DND-41 (cell line): ENCODE measurements around the gene NUCKS1.

Experiments used
- EZH2 ChIP-seq: IDR thresholded peaks from 3 replicates; pipeline ENCODE4 v1.6.1; 2012; ENCODE audit warnings: borderline replicate concordance, low read depth, mild to moderate bottlenecking, moderate library complexity, low read length, inconsistent platforms; ENCODE audit not compliant: severe bottlenecking
- TF ChIP-seq, protein P1 (sequence below): IDR thresholded peaks from 2 replicates; pipeline ENCODE4 v1.5.1; 2012; ENCODE audit warnings: borderline replicate concordance, low read length, moderate library complexity, mild to moderate bottlenecking; ENCODE audit not compliant: poor library complexity, severe bottlenecking; ENCODE audit errors: extremely low read depth

DNA sequence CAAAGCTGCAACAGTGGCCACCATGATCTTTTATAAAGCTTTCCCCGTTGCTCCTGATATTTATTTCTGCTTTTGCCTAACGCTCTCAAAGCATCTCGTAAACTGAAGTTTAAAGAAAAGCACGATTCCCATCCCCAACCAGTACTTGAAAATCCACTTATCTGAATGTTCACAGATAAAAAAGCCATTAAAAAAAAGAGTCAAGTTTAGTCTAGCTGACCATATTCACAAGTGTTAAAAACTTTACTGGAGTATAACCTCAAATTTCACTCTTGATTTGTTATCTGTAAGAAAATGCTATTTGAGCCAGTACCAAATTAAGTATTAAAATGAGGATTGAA lies 35.1 kb downstream of the NUCKS1 start:
- TF ChIP-seq, protein P1, sequence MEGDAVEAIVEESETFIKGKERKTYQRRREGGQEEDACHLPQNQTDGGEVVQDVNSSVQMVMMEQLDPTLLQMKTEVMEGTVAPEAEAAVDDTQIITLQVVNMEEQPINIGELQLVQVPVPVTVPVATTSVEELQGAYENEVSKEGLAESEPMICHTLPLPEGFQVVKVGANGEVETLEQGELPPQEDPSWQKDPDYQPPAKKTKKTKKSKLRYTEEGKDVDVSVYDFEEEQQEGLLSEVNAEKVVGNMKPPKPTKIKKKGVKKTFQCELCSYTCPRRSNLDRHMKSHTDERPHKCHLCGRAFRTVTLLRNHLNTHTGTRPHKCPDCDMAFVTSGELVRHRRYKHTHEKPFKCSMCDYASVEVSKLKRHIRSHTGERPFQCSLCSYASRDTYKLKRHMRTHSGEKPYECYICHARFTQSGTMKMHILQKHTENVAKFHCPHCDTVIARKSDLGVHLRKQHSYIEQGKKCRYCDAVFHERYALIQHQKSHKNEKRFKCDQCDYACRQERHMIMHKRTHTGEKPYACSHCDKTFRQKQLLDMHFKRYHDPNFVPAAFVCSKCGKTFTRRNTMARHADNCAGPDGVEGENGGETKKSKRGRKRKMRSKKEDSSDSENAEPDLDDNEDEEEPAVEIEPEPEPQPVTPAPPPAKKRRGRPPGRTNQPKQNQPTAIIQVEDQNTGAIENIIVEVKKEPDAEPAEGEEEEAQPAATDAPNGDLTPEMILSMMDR, result no peak
- no peak for TF ChIP-seq EZH2
